ENCODE data around the gene IPO5. TPM values are rescaled to one million over a fixed set of nuclear protein-coding genes. Genes with fewer than 3 reads are reported as not detected.

IPO5 gene
- total RNA-seq, 1 experiment from 2014 or later = 46.3 TPM

DNA sequence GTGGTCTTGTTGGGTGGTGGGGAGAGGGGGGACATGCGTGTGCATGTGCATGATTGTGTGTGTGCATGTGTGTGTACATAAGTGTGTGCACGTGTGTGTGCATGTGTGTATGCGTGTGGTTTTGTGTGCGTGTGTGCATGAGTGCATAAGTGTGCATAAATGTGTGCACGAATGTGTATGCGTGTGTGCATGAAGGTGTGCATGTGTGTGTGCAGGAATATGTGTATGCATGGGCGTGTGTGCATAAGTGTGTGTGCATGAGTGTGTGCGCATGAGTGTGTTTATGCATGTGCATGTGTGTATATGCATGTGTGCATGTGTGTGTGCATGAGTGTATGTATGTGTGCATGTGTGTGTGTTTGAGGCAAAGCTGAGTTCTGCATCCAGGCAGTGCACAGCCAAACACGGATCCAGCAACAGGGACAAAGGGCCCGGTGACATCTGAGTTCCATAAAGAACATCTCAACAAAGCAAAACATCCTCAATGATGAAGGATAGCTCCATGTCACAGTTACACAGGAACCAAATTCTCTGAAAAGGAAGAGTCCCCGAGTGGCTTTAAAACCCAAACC is 103.5 kb downstream of the IPO5 start:
- H3K27me3 Mint-ChIP-seq (ENCODE audit: unreplicated experiment) = peaks cover 13% of the 10 kb centered on the region
- intact Hi-C loops (cut with micrococcal nuclease; ENCODE audit: unreplicated experiment) = no loop called here
- CTCF ChIA-PET = no interaction called here
- H3K4me1 Mint-ChIP-seq (ENCODE audit: low read depth, unreplicated experiment) = no peaks in the 10 kb centered on the region
- TF ChIP-seq, protein P1, sequence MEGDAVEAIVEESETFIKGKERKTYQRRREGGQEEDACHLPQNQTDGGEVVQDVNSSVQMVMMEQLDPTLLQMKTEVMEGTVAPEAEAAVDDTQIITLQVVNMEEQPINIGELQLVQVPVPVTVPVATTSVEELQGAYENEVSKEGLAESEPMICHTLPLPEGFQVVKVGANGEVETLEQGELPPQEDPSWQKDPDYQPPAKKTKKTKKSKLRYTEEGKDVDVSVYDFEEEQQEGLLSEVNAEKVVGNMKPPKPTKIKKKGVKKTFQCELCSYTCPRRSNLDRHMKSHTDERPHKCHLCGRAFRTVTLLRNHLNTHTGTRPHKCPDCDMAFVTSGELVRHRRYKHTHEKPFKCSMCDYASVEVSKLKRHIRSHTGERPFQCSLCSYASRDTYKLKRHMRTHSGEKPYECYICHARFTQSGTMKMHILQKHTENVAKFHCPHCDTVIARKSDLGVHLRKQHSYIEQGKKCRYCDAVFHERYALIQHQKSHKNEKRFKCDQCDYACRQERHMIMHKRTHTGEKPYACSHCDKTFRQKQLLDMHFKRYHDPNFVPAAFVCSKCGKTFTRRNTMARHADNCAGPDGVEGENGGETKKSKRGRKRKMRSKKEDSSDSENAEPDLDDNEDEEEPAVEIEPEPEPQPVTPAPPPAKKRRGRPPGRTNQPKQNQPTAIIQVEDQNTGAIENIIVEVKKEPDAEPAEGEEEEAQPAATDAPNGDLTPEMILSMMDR (IDR thresholded peaks at IDR 0.05; ENCODE audit: unreplicated experiment) = no peak
- no peak overlapping the region for H3K4me3 Mint-ChIP-seq (ENCODE audit: low read depth, unreplicated experiment)
- no peaks in the 10 kb centered on the region for H3K36me3 Mint-ChIP-seq (ENCODE audit: insufficient read depth, unreplicated experiment)
- no TSS peak for BruUV-seq (replicated peaks)
- H3K9me3 Mint-ChIP-seq (ENCODE audit: low read depth, unreplicated experiment) = no peaks in the 10 kb centered on the region
- no peak overlapping the region for H3K27ac Mint-ChIP-seq (ENCODE audit: unreplicated experiment)
- no peak for DNase-seq

DNA sequence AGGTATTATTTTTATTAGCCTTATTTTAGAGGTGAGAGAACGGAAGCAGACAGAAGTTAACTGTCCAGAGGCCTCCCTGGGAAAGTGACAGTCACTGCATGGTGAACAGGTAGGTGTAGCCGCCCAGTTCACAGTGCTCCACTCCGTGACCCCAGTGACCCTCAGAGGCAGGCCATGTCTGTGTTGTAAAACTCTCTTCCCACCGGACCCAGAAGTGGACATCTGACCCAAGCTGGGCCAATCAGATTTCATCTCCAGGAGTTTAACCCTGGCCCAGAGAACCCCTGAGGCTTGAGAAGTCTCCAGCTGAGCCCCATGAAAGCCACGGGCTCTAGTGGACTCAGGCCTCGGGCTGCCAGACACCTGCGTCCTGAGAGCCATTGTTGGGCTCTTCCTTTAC is 105.8 kb downstream of the IPO5 start:
- Mint-ChIP-seq H3K4me3 (ENCODE audit: low read depth, unreplicated experiment) (no peak overlapping the region), H3K4me1 (ENCODE audit: low read depth, unreplicated experiment) (no peaks in the 10 kb centered on the region), H3K27me3 (ENCODE audit: unreplicated experiment) (peaks cover 13% of the 10 kb centered on the region), H3K27ac (ENCODE audit: unreplicated experiment) (no peak overlapping the region), H3K9me3 (ENCODE audit: low read depth, unreplicated experiment) (no peaks in the 10 kb centered on the region), H3K36me3 (ENCODE audit: insufficient read depth, unreplicated experiment) (no peaks in the 10 kb centered on the region)
- CTCF ChIA-PET = no interaction called here
- TF ChIP-seq, protein P1 (IDR thresholded peaks at IDR 0.05; ENCODE audit: unreplicated experiment) = no peak
- BruUV-seq (replicated peaks) = no TSS peak
- DNase-seq = no peak
- intact Hi-C loops (cut with micrococcal nuclease; ENCODE audit: unreplicated experiment) = no loop called here

DNA sequence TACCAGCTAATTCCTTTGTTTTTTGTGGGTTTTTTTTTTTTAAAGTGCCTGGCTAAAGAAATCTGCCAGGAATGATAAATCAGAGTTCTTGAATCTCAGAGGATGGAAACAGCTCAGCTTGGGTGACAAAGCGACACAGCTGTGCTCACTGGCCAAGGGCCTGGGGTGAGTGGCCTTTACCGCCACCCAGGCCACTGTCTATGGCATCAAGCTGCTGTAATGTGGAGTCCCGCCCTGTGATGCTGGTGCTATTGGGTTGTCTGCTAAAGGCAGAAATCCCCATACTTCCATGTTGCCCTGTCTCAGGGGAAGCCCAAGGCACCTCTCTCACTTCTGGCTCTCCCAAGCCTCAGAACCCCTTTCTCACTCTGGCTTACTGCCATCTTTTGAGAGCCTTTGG is 106.8 kb downstream of the IPO5 start:
- intact Hi-C loops (cut with micrococcal nuclease; ENCODE audit: unreplicated experiment) = no loop called here

DNA sequence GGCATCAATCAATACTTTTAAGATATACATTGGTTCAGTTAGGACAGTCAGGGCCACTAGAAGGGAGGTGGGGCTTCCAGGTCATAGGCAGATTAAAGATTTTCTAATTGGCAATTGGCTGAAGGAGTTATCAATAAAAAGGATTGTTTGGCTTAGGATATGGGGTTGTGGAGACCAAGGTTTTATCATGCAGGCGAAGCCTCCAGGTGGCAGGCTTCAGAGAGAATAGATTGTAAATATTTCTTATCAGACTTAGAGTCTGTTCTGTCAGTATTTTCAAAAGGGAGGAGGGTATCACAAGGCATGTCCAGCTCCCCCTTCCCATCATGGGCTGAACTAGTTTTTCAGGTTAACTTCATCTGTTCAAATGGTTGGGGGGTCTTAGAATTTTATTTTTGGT is 112.0 kb downstream of the IPO5 start:
- H3K9me3 Mint-ChIP-seq (ENCODE audit: low read depth, unreplicated experiment) = no peaks in the 10 kb centered on the region
- CTCF ChIA-PET = no interaction called here
- H3K4me3 Mint-ChIP-seq (ENCODE audit: low read depth, unreplicated experiment) = no peak overlapping the region
- TF ChIP-seq, protein P1 (IDR thresholded peaks at IDR 0.05; ENCODE audit: unreplicated experiment) = no peak
- no peaks in the 10 kb centered on the region for H3K4me1 Mint-ChIP-seq (ENCODE audit: low read depth, unreplicated experiment)
- intact Hi-C loops (cut with micrococcal nuclease; ENCODE audit: unreplicated experiment) = no loop called here
- H3K27ac Mint-ChIP-seq (ENCODE audit: unreplicated experiment) = no peak overlapping the region
- H3K36me3 Mint-ChIP-seq (ENCODE audit: insufficient read depth, unreplicated experiment) = no peaks in the 10 kb centered on the region
- no TSS peak for BruUV-seq (replicated peaks)
- DNase-seq = no peak
- no peaks in the 10 kb centered on the region for H3K27me3 Mint-ChIP-seq (ENCODE audit: unreplicated experiment)

More for the DNA sequence above, 106.8 kb downstream of the IPO5 start:
- Mint-ChIP-seq H3K27ac (ENCODE audit: unreplicated experiment) (no peak overlapping the region), H3K27me3 (ENCODE audit: unreplicated experiment) (peaks cover 13% of the 10 kb centered on the region), H3K9me3 (ENCODE audit: low read depth, unreplicated experiment) (no peaks in the 10 kb centered on the region), H3K4me1 (ENCODE audit: low read depth, unreplicated experiment) (no peaks in the 10 kb centered on the region), H3K4me3 (ENCODE audit: low read depth, unreplicated experiment) (no peak overlapping the region), H3K36me3 (ENCODE audit: insufficient read depth, unreplicated experiment) (no peaks in the 10 kb centered on the region)
- TF ChIP-seq, protein P1 (IDR thresholded peaks at IDR 0.05; ENCODE audit: unreplicated experiment) = no peak
- no peak for DNase-seq
- no TSS peak for BruUV-seq (replicated peaks)
- CTCF ChIA-PET = no interaction called here

Measured in Calu3 (cell line).